ENCODE data around the gene KCNQ1OT1. TPM values are rescaled to one million over a fixed set of nuclear protein-coding genes. Genes with fewer than 3 reads are reported as not detected.
A peak's percentile ranks its signal among the peaks of the same experiment; 100 is the strongest.

The KCNQ1OT1 gene
- total RNA-seq, 4 donors from 2014 or later: 0.16 to 0.61 (median 0.30) TPM

DNA sequence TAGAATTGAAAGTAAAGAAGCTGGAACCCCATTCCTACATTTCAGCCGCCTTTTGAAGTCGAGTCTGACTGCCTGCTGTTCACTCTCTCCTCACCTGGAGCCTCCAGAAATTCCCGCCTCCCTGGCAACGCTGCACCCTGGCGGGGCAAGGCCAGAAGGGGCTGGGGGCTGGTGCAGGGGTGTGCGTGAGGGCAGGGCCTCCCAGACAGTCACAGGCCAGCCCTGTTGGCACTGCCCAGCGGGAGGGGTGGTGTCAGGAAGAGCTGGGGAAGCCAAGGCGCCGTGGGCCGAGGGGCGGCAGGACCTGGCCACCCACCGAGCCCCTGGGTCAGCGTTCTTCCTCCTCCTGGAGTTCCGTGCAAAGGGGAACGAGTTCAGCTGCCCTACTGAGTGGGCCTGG is 123.2 kb downstream of the KCNQ1OT1 start:
- intact Hi-C loops (cut with DNase I; ENCODE audit: low total_unique reads) (no loop called here), in situ Hi-C loops (cut with MboI; ENCODE audit: low sequenced_read_pairs in 4 of 4) (no loop called here)
- Histone ChIP-seq H3K4me3 (no peak overlapping the region), H3K36me3 (no peaks in the 10 kb centered on the region), H3K27me3 (no peaks in the 10 kb centered on the region), H3K9me3 (no peaks in the 10 kb centered on the region), H3K27ac (no peak overlapping the region), H3K4me1 (no peaks in the 10 kb centered on the region)
- TF ChIP-seq, protein P1, sequence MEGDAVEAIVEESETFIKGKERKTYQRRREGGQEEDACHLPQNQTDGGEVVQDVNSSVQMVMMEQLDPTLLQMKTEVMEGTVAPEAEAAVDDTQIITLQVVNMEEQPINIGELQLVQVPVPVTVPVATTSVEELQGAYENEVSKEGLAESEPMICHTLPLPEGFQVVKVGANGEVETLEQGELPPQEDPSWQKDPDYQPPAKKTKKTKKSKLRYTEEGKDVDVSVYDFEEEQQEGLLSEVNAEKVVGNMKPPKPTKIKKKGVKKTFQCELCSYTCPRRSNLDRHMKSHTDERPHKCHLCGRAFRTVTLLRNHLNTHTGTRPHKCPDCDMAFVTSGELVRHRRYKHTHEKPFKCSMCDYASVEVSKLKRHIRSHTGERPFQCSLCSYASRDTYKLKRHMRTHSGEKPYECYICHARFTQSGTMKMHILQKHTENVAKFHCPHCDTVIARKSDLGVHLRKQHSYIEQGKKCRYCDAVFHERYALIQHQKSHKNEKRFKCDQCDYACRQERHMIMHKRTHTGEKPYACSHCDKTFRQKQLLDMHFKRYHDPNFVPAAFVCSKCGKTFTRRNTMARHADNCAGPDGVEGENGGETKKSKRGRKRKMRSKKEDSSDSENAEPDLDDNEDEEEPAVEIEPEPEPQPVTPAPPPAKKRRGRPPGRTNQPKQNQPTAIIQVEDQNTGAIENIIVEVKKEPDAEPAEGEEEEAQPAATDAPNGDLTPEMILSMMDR (IDR thresholded peaks at IDR 0.05 in 4 of 5, conservative IDR thresholded peaks at IDR 0.05 in 1 of 5): no peak
- TF ChIP-seq POLR2A (IDR thresholded peaks at IDR 0.05): no peak
- DNase-seq: peak; percentile 1 to 2
- ATAC-seq: no peak

DNA sequence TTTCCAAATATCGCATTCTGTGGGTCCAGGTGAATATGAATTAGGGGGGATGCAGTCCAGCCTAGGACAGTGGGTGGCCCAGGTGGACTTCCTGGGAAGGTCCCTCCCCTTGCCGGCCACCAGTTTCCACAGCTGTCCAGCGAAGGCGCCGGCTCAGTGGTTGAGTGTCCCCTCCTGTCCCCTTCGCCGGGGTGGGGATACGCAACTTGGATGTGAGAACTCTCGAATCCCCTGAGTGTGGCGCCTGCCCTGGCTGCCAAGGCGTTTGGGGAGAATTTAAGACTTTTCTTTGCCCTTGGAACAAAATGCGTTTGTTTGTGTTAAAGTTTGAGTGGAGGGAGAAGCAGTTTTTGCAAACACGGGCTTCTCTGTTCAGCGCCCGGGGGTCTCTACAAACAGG is 123.7 kb downstream of the KCNQ1OT1 start:
- no peaks in the 10 kb centered on the region for H3K4me1 ChIP-seq
- H3K9me3 ChIP-seq: no peaks in the 10 kb centered on the region
- H3K36me3 ChIP-seq: no peaks in the 10 kb centered on the region
- H3K27me3 ChIP-seq: no peaks in the 10 kb centered on the region
- intact Hi-C loops (cut with DNase I; ENCODE audit: low total_unique reads) (no loop called here), in situ Hi-C loops (cut with MboI; ENCODE audit: low sequenced_read_pairs in 4 of 4) (no loop called here)
- DNase-seq (peak in 1 of 2 donors; percentile 0), ATAC-seq (no peak)
- TF ChIP-seq POLR2A (IDR thresholded peaks at IDR 0.05): no peak
- TF ChIP-seq, protein P1 (IDR thresholded peaks at IDR 0.05 in 4 of 5, conservative IDR thresholded peaks at IDR 0.05 in 1 of 5): no peak
- H3K4me3 ChIP-seq: no peak overlapping the region
- H3K27ac ChIP-seq: no peak overlapping the region

- Histone ChIP-seq H3K4me3 (no peak overlapping the region), H3K9me3 (no peaks in the 10 kb centered on the region), H3K27ac (no peak overlapping the region), H3K36me3 (no peaks in the 10 kb centered on the region), H3K4me1 (no peaks in the 10 kb centered on the region), H3K27me3 (no peaks in the 10 kb centered on the region)
- peak in 1 of 2 donors; percentile 0 for DNase-seq
- no peak for ATAC-seq
- TF ChIP-seq, protein P1 (IDR thresholded peaks at IDR 0.05 in 4 of 5, conservative IDR thresholded peaks at IDR 0.05 in 1 of 5): no peak
- in situ Hi-C loops (cut with MboI; ENCODE audit: low sequenced_read_pairs in 4 of 4) (no loop called here), intact Hi-C loops (cut with DNase I; ENCODE audit: low total_unique reads) (no loop called here)
These were observed 124.2 kb downstream of the KCNQ1OT1 start for GRCh38 chr11:2575591-2576051.

GRCh38 chr11:2574553-2575535 is 125.0 kb downstream of the KCNQ1OT1 start:
- ATAC-seq: no peak
- intact Hi-C loops (cut with DNase I; ENCODE audit: low total_unique reads) (no loop called here), in situ Hi-C loops (cut with MboI; ENCODE audit: low sequenced_read_pairs in 4 of 4) (no loop called here)
- Histone ChIP-seq H3K27ac (no peak overlapping the region), H3K36me3 (no peaks in the 10 kb centered on the region), H3K4me1 (no peaks in the 10 kb centered on the region), H3K9me3 (no peaks in the 10 kb centered on the region), H3K27me3 (no peaks in the 10 kb centered on the region), H3K4me3 (no peak overlapping the region)
- TF ChIP-seq, protein P1 (IDR thresholded peaks at IDR 0.05 in 4 of 5, conservative IDR thresholded peaks at IDR 0.05 in 1 of 5): no peak
- TF ChIP-seq POLR2A (IDR thresholded peaks at IDR 0.05): no peak
- peak in 1 of 2 donors; percentile 1 for DNase-seq

All from gastrocnemius medialis (tissue), 4 donors.